ENCODE results near the gene SUN1.

DNA sequence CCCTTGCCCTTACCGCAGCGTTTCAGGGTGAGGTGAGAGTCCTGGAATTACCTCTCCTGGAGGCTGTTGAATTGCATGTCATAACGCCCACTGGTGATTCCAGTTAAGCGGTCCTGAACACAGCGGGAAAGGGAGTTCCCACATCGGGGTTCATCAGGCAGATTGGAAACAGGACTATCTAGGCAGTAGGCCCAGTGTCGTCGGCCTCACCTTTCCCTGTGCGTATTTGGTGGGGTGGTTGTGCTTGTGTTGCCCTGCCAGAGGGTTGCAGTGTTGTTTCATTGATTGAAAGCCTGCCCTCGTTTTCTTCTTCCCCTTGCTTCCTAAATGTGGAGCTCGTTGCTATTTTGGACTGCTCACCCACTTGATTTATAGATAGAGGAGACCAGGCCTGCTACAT, 10.6 kb upstream of the SUN1 start:
- TF ChIP-seq, protein P1, sequence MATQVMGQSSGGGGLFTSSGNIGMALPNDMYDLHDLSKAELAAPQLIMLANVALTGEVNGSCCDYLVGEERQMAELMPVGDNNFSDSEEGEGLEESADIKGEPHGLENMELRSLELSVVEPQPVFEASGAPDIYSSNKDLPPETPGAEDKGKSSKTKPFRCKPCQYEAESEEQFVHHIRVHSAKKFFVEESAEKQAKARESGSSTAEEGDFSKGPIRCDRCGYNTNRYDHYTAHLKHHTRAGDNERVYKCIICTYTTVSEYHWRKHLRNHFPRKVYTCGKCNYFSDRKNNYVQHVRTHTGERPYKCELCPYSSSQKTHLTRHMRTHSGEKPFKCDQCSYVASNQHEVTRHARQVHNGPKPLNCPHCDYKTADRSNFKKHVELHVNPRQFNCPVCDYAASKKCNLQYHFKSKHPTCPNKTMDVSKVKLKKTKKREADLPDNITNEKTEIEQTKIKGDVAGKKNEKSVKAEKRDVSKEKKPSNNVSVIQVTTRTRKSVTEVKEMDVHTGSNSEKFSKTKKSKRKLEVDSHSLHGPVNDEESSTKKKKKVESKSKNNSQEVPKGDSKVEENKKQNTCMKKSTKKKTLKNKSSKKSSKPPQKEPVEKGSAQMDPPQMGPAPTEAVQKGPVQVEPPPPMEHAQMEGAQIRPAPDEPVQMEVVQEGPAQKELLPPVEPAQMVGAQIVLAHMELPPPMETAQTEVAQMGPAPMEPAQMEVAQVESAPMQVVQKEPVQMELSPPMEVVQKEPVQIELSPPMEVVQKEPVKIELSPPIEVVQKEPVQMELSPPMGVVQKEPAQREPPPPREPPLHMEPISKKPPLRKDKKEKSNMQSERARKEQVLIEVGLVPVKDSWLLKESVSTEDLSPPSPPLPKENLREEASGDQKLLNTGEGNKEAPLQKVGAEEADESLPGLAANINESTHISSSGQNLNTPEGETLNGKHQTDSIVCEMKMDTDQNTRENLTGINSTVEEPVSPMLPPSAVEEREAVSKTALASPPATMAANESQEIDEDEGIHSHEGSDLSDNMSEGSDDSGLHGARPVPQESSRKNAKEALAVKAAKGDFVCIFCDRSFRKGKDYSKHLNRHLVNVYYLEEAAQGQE (IDR thresholded peaks at IDR 0.05; ENCODE audit: unreplicated experiment), result no peak
- TF ChIP-seq EZH2 (IDR thresholded peaks at IDR 0.05; ENCODE audit: low read depth, unreplicated experiment) (no peak), JUNB (IDR thresholded peaks at IDR 0.05; ENCODE audit: unreplicated experiment) (no peak), CREB1 (CRISPR knock-in tag; IDR thresholded peaks at IDR 0.05; ENCODE audit: low read depth) (no peak), POLR2AphosphoS5 (IDR thresholded peaks at IDR 0.05; ENCODE audit: low read depth) (no peak), EZH2phosphoT487 (IDR thresholded peaks at IDR 0.05; ENCODE audit: unreplicated experiment) (no peak), NANOG (IDR thresholded peaks at IDR 0.05; ENCODE audit: borderline replicate concordance) (no peak), ZNF114 (CRISPR knock-in tag; IDR thresholded peaks at IDR 0.05) (no peak), ZNF331 (CRISPR knock-in tag; IDR thresholded peaks at IDR 0.05; ENCODE audit: low read depth) (no peak), STAT1 (IDR thresholded peaks at IDR 0.05; ENCODE audit: unreplicated experiment) (no peak)
- TF ChIP-seq, protein P2, sequence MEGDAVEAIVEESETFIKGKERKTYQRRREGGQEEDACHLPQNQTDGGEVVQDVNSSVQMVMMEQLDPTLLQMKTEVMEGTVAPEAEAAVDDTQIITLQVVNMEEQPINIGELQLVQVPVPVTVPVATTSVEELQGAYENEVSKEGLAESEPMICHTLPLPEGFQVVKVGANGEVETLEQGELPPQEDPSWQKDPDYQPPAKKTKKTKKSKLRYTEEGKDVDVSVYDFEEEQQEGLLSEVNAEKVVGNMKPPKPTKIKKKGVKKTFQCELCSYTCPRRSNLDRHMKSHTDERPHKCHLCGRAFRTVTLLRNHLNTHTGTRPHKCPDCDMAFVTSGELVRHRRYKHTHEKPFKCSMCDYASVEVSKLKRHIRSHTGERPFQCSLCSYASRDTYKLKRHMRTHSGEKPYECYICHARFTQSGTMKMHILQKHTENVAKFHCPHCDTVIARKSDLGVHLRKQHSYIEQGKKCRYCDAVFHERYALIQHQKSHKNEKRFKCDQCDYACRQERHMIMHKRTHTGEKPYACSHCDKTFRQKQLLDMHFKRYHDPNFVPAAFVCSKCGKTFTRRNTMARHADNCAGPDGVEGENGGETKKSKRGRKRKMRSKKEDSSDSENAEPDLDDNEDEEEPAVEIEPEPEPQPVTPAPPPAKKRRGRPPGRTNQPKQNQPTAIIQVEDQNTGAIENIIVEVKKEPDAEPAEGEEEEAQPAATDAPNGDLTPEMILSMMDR (conservative IDR thresholded peaks at IDR 0.05; ENCODE audit: low read depth in 2 of 2), result peak in 1 of 2 experiments; percentile 25; a peak in 1 of 4 replicates
- TF ChIP-seq, protein P3, sequence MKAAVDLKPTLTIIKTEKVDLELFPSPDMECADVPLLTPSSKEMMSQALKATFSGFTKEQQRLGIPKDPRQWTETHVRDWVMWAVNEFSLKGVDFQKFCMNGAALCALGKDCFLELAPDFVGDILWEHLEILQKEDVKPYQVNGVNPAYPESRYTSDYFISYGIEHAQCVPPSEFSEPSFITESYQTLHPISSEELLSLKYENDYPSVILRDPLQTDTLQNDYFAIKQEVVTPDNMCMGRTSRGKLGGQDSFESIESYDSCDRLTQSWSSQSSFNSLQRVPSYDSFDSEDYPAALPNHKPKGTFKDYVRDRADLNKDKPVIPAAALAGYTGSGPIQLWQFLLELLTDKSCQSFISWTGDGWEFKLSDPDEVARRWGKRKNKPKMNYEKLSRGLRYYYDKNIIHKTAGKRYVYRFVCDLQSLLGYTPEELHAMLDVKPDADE (IDR thresholded peaks at IDR 0.05), result no peak

Measured in GM23338 (cell line).